NCI-H1048 (cell line): Measurements from ENCODE around the gene EBF3.

Experiments used
- DNase-seq: peaks from one replicate; lab custom pipeline; 2025; lab: John Stamatoyannopoulos, UW

Gene EBF3

DNA sequence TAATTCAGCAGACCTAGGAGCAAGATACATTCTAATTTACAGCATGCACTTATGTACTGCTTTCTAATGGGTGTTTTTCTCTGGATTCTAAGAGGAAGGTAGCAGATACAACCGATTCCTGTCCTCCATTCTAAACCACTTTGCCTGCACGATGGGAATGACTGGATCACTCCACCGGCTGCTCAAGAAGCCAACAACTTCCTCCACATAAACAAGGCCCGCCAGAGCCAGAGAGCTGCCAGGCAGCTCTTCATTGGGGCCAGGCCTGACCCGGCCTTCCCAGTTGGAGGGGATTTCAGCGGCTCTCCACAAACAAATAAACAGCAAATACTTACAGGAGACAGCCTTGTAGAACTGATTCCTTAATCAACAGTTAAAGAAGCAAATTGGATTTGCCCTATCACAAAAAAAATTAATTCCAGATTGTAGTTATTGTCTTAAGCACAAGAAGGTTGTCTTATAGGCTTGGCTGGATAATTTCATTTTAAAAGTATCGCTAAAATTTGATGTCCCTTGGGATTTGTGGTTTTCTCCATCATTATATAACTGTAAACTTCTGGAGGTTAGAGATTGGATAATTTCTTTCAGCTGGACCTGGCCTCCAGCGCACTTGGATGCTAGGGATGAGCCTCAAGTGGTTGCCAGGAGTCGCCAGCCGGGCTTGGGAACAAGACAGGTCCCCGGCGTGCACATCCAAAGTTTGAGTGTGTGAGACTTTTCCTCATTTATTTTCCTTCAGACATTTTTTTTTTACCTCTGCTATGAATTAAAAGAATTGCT lies 20.9 kb downstream of the EBF3 start:
- no peak for DNase-seq

- no peak for DNase-seq
Measured at GRCh38 chr10:129942391-129942790, 21.7 kb downstream of the EBF3 start.

DNA sequence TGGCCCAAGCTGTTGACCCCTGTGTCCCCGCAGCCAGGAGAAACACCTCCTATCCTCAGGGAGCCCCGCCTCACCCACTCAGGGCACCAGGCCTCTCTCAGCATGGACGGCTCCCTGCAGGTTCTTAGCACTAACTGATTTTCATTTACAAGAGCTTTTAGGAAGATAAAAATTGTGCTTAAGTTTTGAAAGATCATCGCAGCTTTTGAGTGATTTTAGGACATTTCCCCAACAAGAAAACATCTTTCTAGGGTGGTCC lies 22.1 kb downstream of the EBF3 start:
- no peak for DNase-seq

DNA sequence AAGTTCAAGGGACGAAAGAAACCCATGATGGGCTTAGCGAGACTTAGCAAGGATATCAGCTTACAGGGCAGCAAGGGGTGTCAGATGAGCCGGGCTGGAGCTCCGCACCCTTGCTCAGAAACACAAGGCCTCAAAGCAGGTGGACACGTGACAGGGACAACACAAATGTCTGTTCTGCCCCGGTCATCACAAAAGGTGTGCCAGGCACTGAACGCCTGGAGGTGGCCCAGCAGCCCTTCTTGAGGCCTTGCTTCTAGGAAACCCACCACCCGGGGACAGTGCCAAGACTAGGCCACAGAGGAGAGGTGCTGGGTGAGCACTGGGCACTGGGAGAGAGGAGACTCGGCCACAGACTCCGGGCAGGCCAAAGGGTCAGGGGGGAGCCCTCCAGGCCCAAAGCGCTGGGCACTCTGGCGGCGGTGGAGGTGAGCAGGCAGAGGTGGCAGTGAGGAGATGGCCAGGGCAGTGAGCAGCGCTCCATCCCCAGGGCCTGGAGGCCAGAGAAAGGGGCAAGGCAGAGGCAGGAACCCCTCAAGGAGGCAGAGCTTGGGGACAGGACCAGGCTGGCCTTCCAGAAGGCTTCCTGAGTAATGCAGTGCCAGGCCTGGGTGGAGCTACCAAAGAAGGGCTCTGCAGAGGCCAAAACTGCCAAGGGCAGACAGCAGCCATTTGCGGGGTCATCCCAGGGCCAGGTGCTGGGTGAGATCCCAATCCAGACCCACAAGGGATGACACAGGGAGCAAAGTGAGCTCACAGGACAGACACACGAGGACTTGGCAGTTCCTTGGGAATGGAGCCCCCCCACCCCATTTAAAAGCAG lies 22.7 kb downstream of the EBF3 start:
- DNase-seq: no peak

DNA sequence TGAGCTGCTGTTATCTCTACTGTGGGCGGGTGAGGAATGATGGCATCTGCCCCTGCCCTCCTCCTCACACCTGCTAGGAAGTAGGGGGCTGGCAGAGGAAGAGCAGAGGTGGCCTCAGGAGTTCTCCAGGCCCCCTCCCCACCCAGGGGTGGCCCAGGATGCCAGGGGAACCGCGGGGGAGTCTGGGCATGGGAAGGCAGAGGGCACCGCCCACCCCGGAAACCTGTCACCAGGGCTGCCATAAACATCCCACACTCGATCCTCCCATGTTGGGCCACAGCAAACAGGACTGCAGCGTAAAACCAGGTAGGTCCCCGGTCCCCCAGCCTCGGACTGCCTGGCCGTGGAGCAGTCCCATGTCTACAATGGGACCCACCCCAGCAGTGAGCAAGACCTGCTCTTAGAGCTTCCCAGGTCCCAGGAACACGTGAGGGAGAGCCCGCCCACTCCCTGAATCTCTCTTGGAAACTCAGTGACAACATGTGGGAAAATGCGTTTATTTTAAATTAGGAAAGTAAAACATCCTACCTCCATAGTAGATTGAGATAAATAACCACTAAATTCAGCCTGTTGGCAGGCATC lies 23.4 kb downstream of the EBF3 start:
- DNase-seq: no peak

GRCh38 chr10:129939416-129940275 lies 24.4 kb downstream of the EBF3 start:
- DNase-seq: no peak

DNA sequence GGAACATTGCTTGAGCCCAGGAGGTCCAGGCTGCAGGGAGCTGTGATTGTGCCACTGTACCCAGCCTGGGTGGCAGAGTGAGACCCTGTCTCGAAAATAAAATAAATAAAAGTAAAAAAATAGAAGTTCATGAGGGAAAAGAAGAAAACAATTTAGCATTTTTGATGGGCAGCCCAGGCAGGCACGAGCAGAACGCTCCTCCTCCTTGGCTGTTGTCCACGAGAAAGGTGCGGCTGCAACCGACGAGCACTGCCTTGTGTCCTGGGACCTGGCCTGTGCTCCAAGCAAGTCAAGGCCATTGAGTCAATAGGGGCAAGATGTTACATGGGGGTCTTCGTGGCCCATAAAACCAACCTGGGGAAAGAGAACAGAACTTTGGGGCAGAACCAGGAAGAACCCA lies 25.6 kb downstream of the EBF3 start:
- no peak for DNase-seq

- no peak for DNase-seq
Measured at GRCh38 chr10:129937351-129937751, 26.7 kb downstream of the EBF3 start.

DNA sequence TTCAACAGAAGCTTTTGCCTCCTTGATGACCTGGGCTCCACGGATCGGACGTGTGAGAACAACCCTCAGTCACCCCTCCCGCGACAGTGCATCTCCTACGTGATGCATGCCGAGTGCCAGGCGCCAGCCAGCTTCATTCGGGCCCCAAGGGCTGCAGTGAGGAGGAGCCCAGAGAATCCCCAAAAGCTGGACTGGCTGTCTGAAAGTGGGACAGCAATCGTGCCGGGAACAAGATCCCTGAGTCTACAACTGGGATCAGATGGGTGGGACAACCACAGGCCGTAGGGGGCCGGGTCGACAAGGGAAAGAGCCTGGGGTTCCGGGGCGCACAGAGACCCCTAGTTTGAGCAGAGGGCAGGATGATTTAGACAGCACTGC lies 27.2 kb downstream of the EBF3 start:
- no peak for DNase-seq

DNA sequence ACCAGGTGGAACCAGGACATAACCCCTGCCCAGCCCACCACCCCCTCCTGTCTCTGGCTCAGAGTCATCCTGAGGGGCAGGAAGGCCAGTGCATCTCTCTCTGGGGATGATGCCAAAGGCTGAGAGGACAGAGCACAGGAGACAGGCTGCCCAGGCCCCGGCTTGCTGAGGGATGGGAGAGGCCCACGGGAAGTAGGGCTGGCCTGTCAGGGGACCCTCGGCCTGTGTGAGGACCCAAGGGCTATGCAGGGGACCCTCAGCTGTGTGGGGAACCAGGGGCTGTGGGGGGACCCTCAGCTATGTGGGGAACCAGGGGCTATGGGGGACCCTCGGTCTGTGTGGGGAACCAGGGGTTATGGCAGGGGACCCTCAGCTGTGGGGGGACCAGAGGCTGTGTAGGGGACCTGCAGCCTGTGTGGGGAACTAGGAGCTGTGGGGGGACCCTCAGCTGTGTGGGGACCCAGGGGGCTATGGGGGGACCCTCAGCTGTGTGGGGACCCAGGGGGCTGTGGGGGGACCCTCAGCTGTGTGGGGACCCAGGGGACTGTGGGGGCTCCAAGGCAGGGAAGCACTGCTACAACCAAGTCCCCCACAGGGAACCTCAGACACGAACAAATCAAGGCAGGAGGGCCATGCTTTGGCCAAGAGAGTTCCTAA lies 27.7 kb downstream of the EBF3 start:
- no peak for DNase-seq

GRCh38 chr10:129935867-129936152 lies 28.3 kb downstream of the EBF3 start:
- no peak for DNase-seq

DNA sequence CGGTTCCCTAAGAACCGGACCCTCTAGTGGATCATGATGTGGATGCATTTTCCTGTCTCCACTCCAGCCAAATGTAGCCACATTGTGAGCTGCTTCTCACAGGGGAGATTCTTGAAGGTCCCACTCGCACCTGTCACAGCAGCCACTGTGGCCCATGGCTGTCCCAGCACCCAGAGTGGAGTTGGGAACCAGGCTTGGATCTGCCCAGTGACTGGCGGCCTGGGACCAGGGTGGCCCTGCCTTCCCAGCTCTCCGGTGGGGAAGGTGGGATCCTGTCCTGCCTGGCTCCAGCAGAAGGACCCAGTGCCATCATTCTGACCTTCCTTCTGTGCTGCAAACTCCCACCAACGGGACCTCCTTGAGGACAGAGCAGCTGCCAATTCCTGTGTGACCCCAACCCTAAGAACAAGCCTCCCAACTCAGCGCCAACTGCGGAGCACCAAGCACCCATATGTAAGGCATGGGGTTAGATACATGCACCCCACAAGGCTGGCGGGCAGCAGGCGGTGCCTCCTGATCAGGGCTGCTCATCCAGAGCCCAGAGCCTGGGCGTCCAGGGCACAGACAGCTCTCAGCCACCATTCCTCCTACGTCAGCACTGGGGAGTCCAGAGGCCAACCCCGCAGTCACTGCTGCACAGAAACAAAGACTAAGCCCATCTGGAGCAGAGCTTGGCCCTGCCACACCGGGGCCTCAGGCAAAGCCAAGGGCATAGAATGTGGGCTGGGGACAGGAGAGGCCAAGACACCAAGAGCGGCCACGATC lies 28.8 kb downstream of the EBF3 start:
- no peak for DNase-seq

- no peak for DNase-seq
Measured at GRCh38 chr10:129934196-129934925, 29.7 kb downstream of the EBF3 start.

GRCh38 chr10:129933456-129934092 lies 30.5 kb downstream of the EBF3 start:
- no peak for DNase-seq

GRCh38 chr10:129932751-129933433 lies 31.2 kb downstream of the EBF3 start:
- DNase-seq: no peak

DNA sequence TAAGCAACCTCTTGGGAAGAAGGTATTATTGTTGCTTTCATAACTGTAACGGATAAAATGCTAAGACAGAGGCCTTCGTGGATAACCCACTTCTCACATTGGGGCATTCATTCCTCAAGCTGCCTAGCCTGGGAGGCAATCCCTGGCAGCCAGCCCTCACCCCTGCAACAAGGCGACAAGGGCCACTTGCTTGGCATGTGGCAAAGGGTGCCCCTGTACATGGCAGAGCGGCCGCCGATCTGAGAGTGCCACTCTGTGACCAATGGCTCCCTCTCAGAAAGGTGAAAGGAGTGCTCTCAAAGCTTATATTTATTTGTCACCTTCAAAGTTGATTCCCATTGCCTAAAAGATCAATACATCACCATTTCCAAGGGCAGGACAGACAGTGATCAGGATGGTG lies 31.9 kb downstream of the EBF3 start:
- DNase-seq: no peak

GRCh38 chr10:129929343-129930292 lies 34.5 kb downstream of the EBF3 start:
- DNase-seq: no peak

DNA sequence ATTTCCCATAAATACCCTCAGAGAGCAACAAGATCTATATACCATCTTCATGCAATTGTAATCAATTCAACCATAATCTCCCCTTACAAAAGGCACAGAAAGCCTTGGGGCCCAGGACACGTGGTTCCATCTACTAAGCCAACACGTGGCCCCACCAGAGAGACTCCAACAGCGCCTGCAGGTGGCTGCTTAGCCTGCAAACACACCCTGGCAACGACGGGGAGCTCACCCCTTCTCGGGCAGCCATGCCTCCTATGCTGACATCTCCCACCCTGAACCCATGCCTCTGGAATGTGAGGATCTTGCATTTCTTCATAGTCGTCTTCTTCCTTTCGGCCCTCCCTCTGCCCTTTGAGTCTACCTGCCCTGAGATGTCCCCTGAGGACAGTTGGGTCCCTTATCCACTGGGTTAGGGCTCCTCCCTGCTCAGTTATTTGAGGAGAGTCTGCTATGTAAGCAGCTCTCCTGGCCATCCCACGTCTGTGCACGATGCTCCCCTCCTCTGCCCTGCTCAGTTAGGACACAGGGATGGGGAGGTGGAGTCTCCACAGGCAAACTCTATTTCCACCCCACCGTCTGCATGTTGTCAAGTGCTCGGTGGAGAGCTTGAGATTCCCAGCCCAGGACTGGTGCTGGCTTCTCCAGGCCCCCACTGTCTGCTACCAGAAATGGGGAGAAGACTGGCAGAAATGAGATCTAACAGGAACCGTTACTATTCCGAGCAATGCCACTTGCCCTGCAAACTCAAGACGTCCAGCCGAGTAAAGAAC lies 36.5 kb downstream of the EBF3 start:
- no peak for DNase-seq
